EL (cell line): ENCODE results near the gene TRIM66.

Experiments
- DNase-seq: peaks from one replicate; pipeline ENCODE4 v3.0.0-alpha.2; 2016

The TRIM66 gene

DNA sequence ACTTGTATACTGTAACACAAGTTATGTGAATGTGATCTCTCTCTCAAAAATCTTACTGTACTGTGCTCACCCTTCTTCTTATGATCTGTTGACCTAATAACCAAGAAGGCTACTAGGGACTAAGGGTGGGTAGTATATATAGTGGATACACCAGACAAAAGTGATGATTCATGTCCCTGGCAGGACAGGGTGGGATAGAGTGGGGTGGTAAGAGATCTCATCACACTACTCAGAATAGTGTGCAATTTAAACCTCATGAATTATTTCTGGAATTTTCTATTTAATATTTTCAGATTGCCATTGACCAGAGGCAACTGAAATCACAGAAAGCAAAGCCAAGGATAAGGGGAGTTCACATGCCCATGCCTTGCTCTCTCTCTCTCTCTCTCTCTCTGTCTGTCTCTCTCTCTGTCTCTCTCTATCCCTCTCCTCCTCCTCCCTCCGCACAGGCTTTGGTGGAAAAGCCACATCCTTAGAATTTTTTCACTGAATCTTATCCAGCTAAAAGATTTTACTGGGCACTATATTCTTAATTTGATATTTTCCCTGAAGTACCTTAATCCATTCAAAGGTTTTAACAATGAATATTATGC is 76.4 kb downstream of the TRIM66 start:
- DNase-seq: no peak

DNA sequence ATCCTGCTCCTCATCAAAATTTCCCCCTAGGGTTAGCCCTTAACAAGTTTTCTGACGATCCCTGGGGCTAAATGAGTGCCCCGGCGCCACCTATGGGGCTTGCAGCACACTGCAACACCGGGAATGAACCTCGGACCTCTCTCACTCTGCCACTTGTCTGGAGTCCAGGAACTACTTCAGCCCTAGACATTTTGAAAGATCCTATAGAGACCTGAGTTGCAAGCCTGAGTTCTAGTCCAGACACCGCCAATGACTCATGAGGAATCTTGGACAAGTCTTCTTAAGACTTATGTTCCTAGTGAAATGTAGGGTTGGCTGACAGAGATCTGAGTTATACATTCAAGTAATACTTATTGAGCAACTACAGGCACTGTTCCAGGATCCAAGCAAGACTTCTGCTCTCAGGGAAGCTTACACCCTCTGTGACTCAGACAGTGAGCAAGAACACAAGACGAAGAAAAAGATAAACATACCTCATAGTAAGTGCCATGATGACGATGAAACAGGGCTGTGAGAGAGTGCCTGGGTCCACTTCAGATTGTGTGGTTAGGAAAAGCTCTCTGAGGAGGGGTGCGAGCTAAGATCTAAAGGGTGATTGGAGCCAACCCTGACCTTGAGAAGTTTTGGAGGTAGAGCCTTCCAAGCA is 78.3 kb downstream of the TRIM66 start:
- peak; percentile 100 for DNase-seq

DNA sequence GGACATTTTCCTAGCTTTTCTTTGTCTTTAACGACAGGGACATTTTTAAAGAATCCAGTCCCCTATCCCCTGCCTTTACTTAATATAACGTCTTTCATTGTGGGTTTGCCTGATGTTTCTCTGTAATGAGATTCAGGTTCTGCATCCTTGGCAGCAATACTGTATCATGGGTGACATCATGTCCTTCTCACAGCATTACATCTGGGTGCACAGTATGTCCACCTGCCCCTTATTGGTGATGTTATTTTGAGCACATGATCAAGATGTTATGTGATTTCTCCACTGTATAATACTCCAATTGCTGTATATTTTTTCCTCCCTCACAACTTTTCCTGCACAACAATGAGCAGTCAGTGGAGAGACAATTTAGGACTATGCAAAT is 78.8 kb downstream of the TRIM66 start:
- no peak for DNase-seq

DNA sequence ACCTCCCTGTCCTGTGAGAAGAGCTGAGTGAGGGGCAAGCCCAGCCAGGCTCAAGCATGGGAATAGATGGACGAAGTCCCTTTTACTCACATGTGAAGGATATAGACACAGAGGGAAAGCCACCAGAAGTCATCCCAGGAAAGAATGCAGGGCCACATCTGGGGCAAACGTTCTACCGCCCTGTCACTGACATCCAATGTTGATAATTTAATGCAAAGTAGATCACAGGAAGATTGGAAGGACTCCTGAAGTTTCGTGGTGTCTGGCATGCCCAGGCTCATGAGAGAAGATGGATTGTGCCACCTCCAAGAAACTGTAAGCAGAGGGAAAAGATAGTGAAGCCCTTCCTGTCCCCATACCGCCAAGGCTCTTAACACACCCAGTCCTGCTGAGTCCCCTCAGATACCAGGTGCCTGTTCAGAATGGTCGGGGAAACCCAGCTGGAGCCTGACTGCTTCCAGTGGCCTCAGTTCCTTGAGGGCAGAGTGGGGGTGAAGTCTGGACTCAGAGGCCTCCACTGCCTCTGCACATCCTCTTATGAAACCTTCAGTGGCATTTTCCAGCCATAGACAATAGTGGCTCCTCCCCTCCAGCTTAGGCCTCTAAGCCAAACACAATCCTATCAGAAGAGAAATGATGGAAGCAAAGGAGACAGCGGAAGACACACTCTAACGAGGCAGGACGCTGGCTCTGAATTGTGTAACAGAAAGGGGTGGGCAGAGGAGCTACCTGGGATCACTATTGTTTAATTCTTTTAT is 80.9 kb downstream of the TRIM66 start:
- no peak for DNase-seq

DNA sequence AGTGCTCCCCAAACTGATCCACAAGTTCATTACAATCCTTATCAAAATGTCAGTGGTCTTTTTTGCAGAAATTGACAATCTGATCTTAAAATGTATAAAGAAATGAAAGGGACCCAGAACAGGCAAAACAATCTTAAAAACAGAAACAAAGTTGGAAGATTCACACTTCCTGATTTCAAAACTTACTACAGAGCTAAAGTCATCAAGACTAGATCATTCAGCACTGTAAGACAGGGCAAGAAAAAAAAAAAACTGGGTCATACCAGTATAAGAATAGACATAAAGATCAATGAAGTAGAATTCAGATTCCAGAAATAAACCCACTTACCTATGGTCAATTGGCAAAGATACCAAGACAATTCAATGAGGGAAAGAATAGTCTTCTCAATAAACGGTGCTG is 84.0 kb downstream of the TRIM66 start:
- DNase-seq: no peak

DNA sequence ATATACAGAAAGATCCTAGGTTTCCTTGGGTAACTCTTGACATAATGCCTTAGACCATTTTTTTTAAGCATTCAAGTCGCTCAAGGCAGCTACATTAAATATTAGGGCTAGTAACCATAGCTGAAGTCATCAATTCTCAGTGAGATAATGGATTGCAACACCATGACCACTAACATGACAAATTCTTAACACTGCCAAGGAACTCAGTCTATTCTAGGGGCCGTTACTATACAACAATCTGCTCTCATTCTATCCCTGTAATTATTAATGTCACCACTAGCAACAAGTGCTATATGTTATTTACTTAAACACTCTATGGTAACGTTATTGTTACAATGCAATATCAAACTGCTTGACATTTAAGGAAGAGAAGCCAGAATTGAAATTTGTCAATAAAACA is 85.3 kb downstream of the TRIM66 start:
- DNase-seq: peak; percentile 31

DNA sequence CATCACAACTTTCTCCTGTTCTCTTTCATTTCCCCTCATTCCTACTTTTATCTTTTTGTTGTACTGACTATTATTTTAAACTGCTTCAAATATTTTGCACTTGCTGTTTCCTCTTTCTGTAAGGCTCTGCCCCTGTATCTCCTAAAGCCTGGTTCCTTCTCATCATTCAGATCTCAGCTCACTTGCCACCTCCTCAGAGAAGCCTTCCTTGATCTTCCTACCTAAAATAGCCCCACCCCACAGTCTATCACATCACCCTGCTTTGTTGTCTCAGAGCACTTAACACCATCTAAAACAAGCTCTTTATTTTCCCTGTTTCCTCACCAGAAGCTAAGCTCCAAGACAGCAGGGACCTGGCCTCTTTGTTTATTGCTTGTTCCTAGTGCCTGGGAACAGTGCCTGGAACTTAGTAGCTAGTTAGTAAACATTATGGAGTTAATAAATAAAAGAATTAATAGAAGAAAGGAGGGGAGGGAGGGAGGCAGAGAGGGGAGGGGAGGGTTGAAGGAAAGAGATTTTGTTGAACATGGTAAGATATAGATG is 85.9 kb downstream of the TRIM66 start:
- DNase-seq: no peak

DNA sequence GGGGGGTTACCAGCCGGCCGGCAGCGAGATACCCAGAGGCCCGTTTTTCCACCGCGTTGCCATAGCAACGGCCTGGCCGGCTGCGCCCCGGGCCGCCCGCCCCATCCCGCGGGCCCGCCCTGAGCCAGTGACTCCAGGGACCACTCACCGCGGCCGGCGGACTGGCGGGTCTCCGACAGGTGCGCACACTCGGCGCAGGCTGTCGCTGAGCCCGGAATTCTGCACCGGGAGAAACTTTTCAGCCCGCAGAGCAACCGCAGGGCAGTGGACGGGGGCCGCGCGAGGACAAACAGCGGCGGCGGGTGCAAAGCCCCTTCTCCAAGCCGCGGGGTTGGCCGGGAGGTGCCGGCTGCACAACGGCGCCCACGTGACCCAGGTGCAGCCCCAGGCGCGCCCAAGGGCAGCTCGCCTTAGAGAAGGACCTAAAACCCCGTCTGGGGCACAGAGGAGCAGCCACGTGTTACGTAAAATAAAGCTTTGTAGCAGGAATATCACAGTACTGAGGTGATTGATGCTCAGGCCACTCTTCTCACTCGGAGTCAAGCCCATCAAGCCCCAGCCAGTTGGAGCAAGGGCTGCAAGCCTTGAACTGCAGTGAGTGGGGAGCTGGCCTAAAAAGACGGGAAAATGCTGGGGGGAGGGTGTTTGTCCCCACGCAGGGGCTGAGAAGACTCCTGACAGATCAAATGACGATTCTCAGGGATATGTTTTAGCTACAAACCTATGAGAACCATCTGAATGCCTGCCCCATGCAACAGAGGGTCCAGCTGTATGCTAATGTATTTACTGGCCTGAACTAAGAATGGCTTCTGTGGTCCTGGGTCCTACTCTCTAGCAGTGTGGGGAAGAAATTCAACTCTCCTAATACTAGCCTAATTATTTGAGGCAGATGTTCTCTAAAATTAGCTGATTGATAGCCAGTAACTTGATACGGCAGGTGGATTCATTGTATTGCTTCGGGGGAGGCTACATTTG is 88.2 kb downstream of the TRIM66 start, which contains the start of gene STK33:
Gene STK33, minus strand, starts transcription at position 294 of the 975 bp plus-strand sequence. CDS start 119,323 bp downstream, outside the sequence.
- DNase-seq: peak; percentile 48

DNA sequence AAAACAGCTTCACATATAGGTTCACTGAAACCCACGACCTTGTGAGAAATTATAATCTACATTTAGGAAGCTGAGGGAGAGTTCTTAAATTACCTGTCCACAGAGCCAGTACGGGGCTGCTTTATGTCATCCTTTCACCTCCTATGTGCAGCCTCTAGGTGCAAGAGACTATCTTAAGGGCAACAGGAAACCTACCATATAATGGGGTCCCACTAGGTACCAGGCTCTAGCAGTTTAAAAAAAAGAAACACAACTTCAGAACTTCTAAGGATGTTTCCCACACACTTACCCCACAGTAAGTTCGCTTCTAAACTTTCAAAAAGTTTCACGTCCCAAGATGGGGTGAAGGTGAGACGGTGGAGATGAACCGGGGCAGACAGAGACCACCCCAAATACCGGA is 89.0 kb downstream of the TRIM66 start:
- DNase-seq: no peak

DNA sequence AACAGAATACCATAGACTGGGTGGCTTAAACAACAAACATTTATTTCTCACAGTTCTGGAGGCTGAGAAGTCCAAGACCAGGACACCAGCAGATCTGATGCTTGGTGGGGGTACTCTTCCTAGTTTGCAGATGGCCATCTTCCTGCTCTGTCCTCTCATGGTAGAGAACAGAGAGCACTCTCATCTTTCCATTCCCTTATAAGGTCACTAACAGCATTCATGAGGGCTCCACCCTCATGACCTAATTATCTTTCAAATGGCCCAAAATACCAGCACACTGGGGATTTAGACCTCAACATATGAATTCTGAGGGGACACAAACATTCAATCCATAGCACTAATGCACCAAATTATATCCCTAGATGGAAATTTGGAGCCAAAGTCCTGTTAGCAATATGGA is 94.5 kb downstream of the TRIM66 start:
- no peak for DNase-seq

DNA sequence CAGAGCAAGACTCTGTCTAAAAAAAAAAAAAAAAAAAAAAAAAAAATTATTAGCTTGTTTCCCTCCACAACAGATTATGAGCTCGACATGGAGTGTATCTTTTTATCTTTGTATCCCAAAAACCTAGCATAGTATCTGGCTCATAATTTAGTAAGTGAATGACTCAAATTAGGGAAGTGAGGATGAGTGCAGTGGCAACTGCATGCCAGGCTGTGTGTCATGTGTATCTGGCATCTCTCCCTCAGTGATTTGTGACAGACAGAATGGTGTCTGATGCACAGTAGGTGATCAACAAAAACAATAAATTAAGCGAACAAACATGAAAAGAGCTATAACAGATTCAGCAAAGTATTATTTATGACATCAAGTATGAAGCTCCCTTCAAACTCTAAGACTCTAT is 95.7 kb downstream of the TRIM66 start:
- DNase-seq: no peak

DNA sequence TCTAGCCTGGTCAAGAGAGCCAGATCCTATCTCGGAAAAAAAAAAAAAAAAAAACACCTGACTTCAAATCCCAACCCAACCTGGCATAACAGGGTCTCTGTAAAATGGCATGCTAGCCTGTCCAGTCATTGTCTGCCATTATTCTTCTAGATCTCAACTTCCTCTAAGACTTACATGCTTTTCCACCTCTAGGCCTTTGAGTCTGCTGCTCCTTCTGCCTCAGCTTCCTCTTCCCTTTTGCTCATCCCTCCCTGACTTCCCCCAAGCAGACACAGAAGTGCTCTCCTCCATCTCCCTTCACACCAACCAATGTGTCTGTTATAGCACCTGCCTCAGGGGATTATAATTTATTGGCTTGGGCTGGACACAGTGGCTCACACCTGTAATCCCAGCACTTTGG is 96.3 kb downstream of the TRIM66 start:
- DNase-seq: no peak

DNA sequence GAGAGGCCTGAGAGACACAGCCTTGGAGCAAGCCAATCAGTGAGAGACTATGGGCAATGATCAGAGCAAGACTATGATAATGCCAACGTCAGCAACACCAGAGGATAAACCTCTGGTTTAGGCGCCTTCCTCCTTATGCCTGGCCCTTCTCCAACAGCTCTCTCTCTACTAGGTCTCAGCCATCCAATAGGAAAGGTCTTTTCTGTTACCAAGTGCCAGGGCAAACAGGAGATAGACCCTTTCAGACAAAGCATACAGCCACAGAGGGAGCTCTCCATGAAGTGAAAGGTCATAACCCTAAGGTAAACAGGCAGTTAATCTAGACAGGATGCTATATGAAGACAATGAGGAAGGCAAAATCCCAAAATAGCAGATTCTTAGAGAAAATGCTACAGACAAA is 98.0 kb downstream of the TRIM66 start:
- DNase-seq: no peak

DNA sequence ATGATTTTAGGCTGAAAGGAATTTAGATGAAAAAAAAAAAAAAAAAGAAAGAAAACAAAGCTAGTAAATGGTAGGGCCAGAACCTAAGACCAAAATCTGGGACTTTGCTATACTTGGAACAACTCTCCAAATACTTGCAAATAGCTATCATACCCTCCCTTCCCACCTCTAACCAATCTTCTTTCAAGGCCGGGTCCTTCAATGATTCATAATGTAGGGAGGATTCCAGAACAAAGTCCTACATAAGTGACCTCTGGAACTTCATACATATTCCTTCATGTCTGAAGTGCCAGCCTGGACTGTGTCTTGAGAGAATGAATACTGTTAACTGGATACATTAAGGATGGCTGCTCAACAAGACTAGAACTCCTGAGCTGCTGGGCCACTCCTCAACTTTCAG is 98.4 kb downstream of the TRIM66 start:
- peak; percentile 54 for DNase-seq

DNA sequence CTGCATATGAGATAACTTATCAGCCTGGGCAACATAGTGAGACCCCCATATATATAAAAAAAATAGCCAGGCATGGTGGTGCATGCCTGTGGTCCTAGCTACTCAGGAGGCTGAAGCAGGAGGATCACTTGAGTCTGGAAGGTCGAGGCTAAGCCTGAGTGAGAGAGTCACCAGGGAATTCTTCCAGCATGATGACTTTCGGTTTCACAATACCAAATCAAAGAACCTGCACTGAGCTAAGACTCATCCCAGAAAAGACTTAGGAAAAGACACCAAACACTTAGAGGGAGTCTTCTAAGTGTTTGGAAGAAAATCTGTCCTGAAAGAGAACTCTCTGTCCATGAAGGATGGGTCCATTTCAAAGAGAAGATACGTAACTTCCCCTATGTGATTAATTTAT is 101.2 kb downstream of the TRIM66 start:
- DNase-seq: no peak

DNA sequence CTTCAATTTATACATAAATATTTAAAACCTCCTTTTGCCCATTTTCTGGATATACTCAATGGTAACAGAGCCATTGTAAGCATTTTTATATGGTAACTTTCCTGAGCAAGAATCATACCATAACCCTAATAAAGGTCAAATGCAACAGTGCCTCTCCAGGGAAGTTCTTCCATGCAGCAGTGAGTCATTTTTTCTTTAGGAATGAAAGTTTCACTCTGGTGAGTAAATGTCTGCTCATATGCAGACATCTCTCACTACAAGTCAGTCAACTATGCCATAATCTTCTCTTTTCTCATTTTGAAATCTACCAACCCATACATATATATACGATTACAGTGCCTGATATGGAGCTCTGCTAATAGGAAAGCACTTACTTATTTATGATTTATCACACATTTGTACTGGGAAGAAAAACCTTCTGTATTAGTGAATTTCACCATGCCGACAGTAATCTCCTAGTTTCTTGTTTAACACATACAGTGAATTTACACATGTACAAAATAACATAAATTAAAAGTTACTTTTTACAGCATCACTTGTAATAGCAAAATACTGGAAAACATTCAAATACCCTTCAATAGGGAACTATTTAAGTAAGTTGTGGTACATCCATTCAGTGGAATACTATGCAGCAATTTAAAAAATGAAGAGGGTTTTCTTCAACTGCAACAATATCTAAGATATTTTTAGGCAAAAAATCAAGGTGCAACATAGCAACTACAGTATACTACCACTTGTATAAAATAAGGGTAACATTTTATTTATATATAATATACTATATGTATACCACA is 104.5 kb downstream of the TRIM66 start:
- peak; percentile 26 for DNase-seq

DNA sequence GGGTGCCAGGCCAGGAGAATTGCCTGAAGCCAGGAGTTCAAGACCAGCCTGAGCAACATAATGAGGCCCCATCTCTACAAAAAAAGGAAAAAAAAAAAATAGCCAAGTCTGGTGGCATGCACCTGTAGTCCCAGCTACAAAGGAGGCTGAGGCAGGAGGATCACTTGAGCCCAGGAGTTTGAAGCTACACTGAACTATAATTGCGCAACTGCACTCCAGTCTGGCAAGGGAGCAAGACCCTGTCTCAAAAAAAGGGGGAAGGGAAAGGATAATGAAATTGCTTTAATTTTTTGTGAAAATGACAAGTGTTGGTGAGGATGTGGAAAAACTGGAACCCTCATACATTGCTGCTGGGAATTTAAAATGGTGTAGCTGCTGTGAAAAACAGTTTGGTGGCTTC is 107.7 kb downstream of the TRIM66 start:
- DNase-seq: no peak

DNA sequence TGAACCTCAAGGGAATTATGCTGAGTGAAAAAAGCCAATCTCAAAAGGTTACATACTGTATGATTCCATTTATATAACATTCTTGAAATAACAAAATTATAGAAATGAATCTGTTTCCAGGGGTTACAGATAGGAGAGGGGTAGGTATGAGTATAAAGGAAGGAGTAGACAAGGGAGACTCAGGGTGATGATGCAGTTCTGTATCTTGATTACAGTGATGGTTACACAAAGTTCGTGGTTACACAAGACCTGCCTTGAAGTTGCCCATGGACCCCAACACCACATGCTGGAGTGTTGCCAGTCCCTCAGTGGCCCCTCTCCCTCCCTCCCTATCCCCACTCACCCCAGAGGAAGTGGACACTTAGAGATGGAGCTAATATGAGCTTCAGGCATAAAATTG is 108.7 kb downstream of the TRIM66 start:
- no peak for DNase-seq

DNA sequence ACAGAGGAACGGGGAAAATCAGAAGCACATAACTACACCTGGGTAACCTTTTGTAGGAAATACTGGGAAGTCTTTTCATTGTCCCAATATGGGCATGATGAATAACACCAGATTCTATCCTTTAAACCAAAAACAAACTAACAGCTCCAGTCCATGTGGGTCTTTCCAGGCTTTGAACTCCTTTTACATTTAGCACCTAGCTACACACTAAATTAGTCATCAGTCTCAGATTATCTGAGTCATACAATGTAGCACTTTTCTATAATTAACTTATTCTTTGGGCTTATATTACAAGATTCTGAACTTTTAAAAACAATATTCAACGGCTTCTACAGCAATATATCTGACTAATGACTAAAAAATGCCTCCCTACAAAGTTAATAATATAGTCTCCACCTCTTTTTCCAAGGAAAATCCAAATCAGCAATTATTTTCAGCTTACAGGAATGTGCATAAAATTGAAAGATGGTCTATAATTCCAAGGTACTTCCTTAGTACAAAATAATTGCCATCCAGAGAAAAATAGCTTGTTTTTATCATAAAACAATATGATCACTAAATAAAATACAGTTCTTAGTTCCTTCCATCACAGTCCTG is 114.8 kb downstream of the TRIM66 start:
- DNase-seq: peak; percentile 30

DNA sequence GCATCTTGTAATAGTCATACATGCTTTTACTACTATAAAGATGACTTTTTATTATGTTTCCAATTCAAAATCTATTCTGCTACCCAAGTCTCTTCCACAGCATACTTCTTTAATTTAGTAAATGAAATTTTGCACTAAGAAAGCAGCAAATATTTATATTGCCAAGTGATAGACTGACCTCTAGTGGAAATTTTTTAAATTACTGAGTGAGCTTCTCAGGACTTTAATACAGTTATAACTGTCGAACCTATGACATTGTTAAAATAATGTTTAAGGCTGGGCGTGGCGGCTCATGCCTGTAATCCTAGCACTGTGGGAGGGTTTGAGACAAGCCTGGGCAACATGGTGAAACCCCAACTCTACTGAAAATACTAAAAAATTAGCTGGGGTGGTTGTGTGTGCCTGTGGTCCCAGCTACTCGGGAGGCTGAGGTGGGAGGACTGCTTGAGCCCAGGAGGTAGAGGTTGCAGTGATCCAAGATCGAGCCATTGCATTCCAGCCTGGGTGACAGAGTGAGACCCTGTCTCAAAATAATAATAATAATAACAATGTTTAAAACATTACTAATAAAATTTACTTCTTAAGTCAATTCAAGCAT is 115.8 kb downstream of the TRIM66 start:
- DNase-seq: peak; percentile 59

DNA sequence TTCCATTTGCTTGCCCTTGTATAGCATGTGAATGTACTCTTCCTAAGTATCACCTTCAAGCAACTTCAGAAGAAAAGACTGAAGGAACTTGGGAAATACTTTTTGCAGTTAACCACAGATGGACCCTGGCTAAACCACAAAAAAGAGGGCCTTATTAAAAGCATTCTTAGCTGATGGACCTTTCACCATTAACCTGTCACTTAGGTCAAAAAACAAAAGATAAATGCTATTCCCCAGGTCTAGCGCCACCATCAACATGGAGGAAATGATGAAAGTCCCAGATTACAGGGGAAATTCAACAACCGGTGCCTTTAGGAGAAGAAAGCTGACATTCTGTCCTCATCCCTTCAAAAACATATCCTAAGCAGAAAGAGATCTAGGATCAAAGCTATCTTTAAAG is 117.9 kb downstream of the TRIM66 start:
- DNase-seq: no peak
